ENCODE data around the gene GGN.

DNA sequence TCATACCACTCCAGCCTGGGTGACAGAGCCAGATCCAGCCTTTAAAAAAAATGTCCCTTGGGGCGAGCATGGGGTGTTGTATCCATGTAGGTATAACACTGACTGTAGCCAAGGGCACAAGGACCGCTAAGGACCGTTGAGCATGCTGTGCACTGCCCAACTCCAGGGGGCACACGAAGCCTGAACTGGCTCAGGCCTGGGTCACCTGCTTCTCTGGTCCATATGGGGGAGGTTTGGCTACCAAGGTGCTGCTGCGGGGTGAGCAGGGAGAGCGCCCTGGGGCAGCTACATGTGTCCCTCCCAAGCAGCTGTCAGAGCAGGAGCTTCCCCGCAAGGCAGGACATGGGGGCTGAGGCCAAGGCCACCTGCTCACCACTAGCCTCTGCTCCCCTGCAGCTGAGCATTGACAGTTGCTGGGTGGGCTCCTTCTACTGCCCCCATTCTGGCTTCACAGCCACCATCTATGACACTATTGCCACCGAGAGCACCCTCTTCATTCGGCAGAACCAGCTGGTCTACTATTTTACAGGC, 35.9 kb downstream of the GGN start:
- TF ChIP-seq, protein P1, sequence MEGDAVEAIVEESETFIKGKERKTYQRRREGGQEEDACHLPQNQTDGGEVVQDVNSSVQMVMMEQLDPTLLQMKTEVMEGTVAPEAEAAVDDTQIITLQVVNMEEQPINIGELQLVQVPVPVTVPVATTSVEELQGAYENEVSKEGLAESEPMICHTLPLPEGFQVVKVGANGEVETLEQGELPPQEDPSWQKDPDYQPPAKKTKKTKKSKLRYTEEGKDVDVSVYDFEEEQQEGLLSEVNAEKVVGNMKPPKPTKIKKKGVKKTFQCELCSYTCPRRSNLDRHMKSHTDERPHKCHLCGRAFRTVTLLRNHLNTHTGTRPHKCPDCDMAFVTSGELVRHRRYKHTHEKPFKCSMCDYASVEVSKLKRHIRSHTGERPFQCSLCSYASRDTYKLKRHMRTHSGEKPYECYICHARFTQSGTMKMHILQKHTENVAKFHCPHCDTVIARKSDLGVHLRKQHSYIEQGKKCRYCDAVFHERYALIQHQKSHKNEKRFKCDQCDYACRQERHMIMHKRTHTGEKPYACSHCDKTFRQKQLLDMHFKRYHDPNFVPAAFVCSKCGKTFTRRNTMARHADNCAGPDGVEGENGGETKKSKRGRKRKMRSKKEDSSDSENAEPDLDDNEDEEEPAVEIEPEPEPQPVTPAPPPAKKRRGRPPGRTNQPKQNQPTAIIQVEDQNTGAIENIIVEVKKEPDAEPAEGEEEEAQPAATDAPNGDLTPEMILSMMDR (IDR thresholded peaks at IDR 0.05): no peak
- no peak for TF ChIP-seq POLR2A (IDR thresholded peaks at IDR 0.05)
- no peak for TF ChIP-seq EP300 (IDR thresholded peaks at IDR 0.05)

Measured in tibial nerve (tissue), 4 donors.